ENCODE measurements around the gene ZNF33A. TPM values are rescaled to one million over a fixed set of nuclear protein-coding genes. Genes with fewer than 3 reads are reported as not detected.

The ZNF33A gene
- total and polyA plus RNA-seq, 4 experiments from 2014 or later = 14.3 to 71.4 (median 48.1) TPM

- Histone ChIP-seq H3K36me3 (ENCODE audit: insufficient read depth, low read length) (peaks cover 6% of the 10 kb centered on the region), H3K27me3 (ENCODE audit: insufficient read depth, low read length) (no peaks in the 10 kb centered on the region), H3K4me3 (ENCODE audit: low read length in 2 of 2) (peak overlapping the region; percentile 59 to 87), H3K4me1 (ENCODE audit: insufficient read depth, low read length) (peaks cover 18% of the 10 kb centered on the region), H3K9me3 (ENCODE audit: control insufficient read depth in 1 of 2, low read length in 2 of 2) (no peaks in the 10 kb centered on the region), H3K27ac (ENCODE audit: low read depth, low read length) (peak overlapping the region; percentile 86)
- Mint-ChIP-seq H3K4me3 (peak overlapping the region; percentile 91 to 94 (median 93)), H3K4me1 (peaks cover 22 to 41% (median 31%) of the 10 kb centered on the region in 4 donors), H3K27me3 (peaks cover 0 to 2% of the 10 kb centered on the region in 2 donors), H3K36me3 (peaks cover 47 to 51% of the 10 kb centered on the region in 2 donors), H3K27ac (peak overlapping the region in 6 of 7 donors; percentile 91 to 98 (median 96)), H3K9me3 (peaks cover 0 to 12% (median 11%) of the 10 kb centered on the region in 8 donors)
- peak in 1 of 5 donors; percentile 2 for DNase-seq
- ChIA-PET POLR2A (ENCODE audit: partially characterized antibody) (interaction anchor here (0.6 to 3.5 kb wide), 3 partner anchors 85 to 238 kb away, joined by 3 to 28 read pairs (median 14); partner anchors contain the start of genes ZNF248, ZNF25 and ZNF33A), CTCF (ENCODE audit: partially characterized antibody) (interaction anchor here (1.2 to 1.4 kb wide), 2 partner anchors 118 to 307 kb away, joined by 3 to 5 read pairs; partner anchors contain the start of gene ZNF25)
- intact Hi-C loops (cut with micrococcal nuclease) = loop anchor here (1.0 to 2.0 kb wide), 5 partner anchors 56 to 307 kb away; partner anchors contain the start of genes ZNF248, ZNF25 and ZNF33A
Observed at GRCh38 chr10:38094927-38095574, 84.6 kb downstream of the ZNF33A start.

- no peak for DNase-seq
- H3K4me1 Mint-ChIP-seq = peaks cover 2 to 6% (median 5%) of the 10 kb centered on the region in 4 donors
- Histone ChIP-seq H3K27me3 (ENCODE audit: insufficient read depth, low read length) (no peaks in the 10 kb centered on the region), H3K4me3 (ENCODE audit: low read length in 2 of 2) (no peak overlapping the region), H3K4me1 (ENCODE audit: insufficient read depth, low read length) (no peaks in the 10 kb centered on the region), H3K9me3 (ENCODE audit: control insufficient read depth in 1 of 2, low read length in 2 of 2) (no peaks in the 10 kb centered on the region), H3K36me3 (ENCODE audit: insufficient read depth, low read length) (peaks cover 11% of the 10 kb centered on the region), H3K27ac (ENCODE audit: low read depth, low read length) (no peak overlapping the region)
- H3K27me3 Mint-ChIP-seq = no peaks in the 10 kb centered on the region
- H3K9me3 Mint-ChIP-seq = peaks cover 7 to 79% (median 68%) of the 10 kb centered on the region in 8 donors
- no peak overlapping the region for H3K27ac Mint-ChIP-seq
- no peak overlapping the region for H3K4me3 Mint-ChIP-seq
- CTCF ChIA-PET (ENCODE audit: partially characterized antibody) = no interaction called here
- peaks cover 86 to 94% of the 10 kb centered on the region in 2 donors for H3K36me3 Mint-ChIP-seq
- POLR2A ChIA-PET (ENCODE audit: partially characterized antibody) = no interaction called here
- intact Hi-C loops (cut with micrococcal nuclease) = no loop called here
Observed at GRCh38 chr10:38102880-38103279, 92.4 kb downstream of the ZNF33A start.

- intact Hi-C loops (cut with micrococcal nuclease) = no loop called here
- peaks cover 0 to 5% (median under 1%) of the 10 kb centered on the region in 4 donors for H3K4me1 Mint-ChIP-seq
- ChIA-PET POLR2A (ENCODE audit: partially characterized antibody) (no interaction called here), CTCF (ENCODE audit: partially characterized antibody) (no interaction called here)
- Histone ChIP-seq H3K4me3 (ENCODE audit: low read length in 2 of 2) (no peak overlapping the region), H3K9me3 (ENCODE audit: control insufficient read depth in 1 of 2, low read length in 2 of 2) (no peaks in the 10 kb centered on the region), H3K27me3 (ENCODE audit: insufficient read depth, low read length) (no peaks in the 10 kb centered on the region), H3K36me3 (ENCODE audit: insufficient read depth, low read length) (peaks cover 11% of the 10 kb centered on the region), H3K27ac (ENCODE audit: low read depth, low read length) (no peak overlapping the region), H3K4me1 (ENCODE audit: insufficient read depth, low read length) (no peaks in the 10 kb centered on the region)
- no peaks in the 10 kb centered on the region for H3K27me3 Mint-ChIP-seq
- H3K4me3 Mint-ChIP-seq = no peak overlapping the region
- H3K27ac Mint-ChIP-seq = peak overlapping the region in 1 of 7 donors; percentile 57
- peaks cover 85 to 91% of the 10 kb centered on the region in 2 donors for H3K36me3 Mint-ChIP-seq
- DNase-seq = no peak
- H3K9me3 Mint-ChIP-seq = peaks cover 7 to 87% (median 75%) of the 10 kb centered on the region in 8 donors
Observed at GRCh38 chr10:38103756-38104155, 93.3 kb downstream of the ZNF33A start.

GRCh38 chr10:38112159-38112558, 101.7 kb downstream of the ZNF33A start:
- DNase-seq = no peak
- H3K27me3 Mint-ChIP-seq = no peaks in the 10 kb centered on the region
- Histone ChIP-seq H3K4me1 (ENCODE audit: insufficient read depth, low read length) (no peaks in the 10 kb centered on the region), H3K27me3 (ENCODE audit: insufficient read depth, low read length) (no peaks in the 10 kb centered on the region), H3K4me3 (ENCODE audit: low read length in 2 of 2) (no peak overlapping the region), H3K9me3 (ENCODE audit: control insufficient read depth in 1 of 2, low read length in 2 of 2) (peaks cover 0 to 15% of the 10 kb centered on the region in 2 donors), H3K36me3 (ENCODE audit: insufficient read depth, low read length) (peaks cover 24% of the 10 kb centered on the region), H3K27ac (ENCODE audit: low read depth, low read length) (no peak overlapping the region)
- H3K36me3 Mint-ChIP-seq = peaks cover 70 to 71% of the 10 kb centered on the region in 2 donors
- H3K4me1 Mint-ChIP-seq = no peaks in the 10 kb centered on the region
- peaks cover 0 to 95% (median 88%) of the 10 kb centered on the region in 8 donors for H3K9me3 Mint-ChIP-seq
- peak overlapping the region in 1 of 7 donors; percentile 2 for H3K27ac Mint-ChIP-seq
- POLR2A ChIA-PET (ENCODE audit: partially characterized antibody) = no interaction called here
- intact Hi-C loops (cut with micrococcal nuclease) = no loop called here
- H3K4me3 Mint-ChIP-seq = no peak overlapping the region
- CTCF ChIA-PET (ENCODE audit: partially characterized antibody) = no interaction called here

Other genes starting within 250 kb of the ZNF33A start
- gene ZNF248, start 153.1 kb upstream of the ZNF33A start, total RNA-seq = 10 to 100 TPM; 18.0 to 18.7 TPM
- 1 to 10 TPM; 5.4 to 8.5 TPM for gene ZNF248, start 153.1 kb upstream of the ZNF33A start, polyA plus RNA-seq
- 10 to 100 TPM; 13.6 to 14.7 TPM for gene ZNF25, start 34.0 kb upstream of the ZNF33A start, total RNA-seq
- 1 to 10 TPM; 6.1 to 6.6 TPM for gene ZNF25, start 34.0 kb upstream of the ZNF33A start, polyA plus RNA-seq
- gene ZNF37A, start 83.7 kb downstream of the ZNF33A start, total RNA-seq = 10 to 100 TPM; 22.8 to 27.1 TPM
- 1 to 10 TPM; 2.0 to 4.4 TPM for gene ZNF37A, start 83.7 kb downstream of the ZNF33A start, polyA plus RNA-seq

Data from CD4-positive, alpha-beta memory T cell (primary cell).